Duodenal mucosa (tissue), 2 donors: Measurements from ENCODE around the gene NAA11.

Source experiments
- H3K27ac ChIP-seq: one replicate; pipeline ENCODE4 v1.7.0; 2013; ENCODE audit warnings: low read depth, low read length
- H3K27me3 ChIP-seq, 2 donors: one replicate each; pipeline ENCODE4 v1.7.0; 2013; ENCODE audit warnings: low read length in 2 of 2, control low read depth in 1 of 2; ENCODE audit not compliant: insufficient read depth in 2 of 2, control insufficient read depth in 1 of 2
- H3K36me3 ChIP-seq, 2 donors: one replicate each; pipeline ENCODE4 v1.7.0; 2013; ENCODE audit warnings: low read length in 2 of 2, control low read depth in 1 of 2; ENCODE audit not compliant: insufficient read depth in 2 of 2, control insufficient read depth in 1 of 2
- H3K4me1 ChIP-seq, 2 donors: one replicate each; pipeline ENCODE4 v1.7.0; 2013; ENCODE audit warnings: low read length in 2 of 2, control low read depth in 1 of 2; ENCODE audit not compliant: insufficient read depth in 2 of 2, control insufficient read depth in 1 of 2
- H3K4me3 ChIP-seq, 2 donors: one replicate each; pipeline ENCODE4 v1.7.0; 2013; ENCODE audit warnings: low read length in 2 of 2, low read depth in 1 of 2
- H3K9ac ChIP-seq, 2 donors: one replicate each; pipeline ENCODE4 v1.7.0; 2013; ENCODE audit warnings: low read length in 2 of 2, low read depth in 1 of 2
- H3K9me3 ChIP-seq, 2 donors: one replicate each; pipeline ENCODE4 v1.7.0; 2013; ENCODE audit warnings: low read length in 2 of 2, control low read depth in 1 of 2; ENCODE audit not compliant: control insufficient read depth in 1 of 2

NAA11 gene

DNA sequence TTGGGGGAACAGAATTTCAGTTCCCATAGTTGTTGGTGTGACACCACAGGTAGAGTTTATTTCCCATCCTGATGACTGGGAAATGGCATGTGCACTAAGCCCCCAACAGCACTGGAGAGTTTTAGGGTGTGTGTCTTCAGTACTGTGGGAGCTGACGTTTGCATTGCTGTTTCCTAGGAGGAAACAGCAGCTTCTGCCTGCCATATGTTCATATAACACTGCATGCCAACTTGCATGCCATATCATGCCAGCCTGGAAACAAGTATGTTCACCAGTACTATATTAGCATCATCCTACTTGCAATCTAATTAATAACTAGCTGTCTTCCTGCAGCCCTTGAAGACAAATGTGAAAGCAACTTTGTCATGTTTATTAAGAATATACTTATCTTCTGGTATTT lies 58.2 kb downstream of the NAA11 start:
- no peaks in the 10 kb centered on the region for H3K4me1 ChIP-seq
- H3K27ac ChIP-seq = no peak overlapping the region
- H3K9ac ChIP-seq = no peak overlapping the region
- no peaks in the 10 kb centered on the region for H3K36me3 ChIP-seq
- no peaks in the 10 kb centered on the region for H3K27me3 ChIP-seq
- H3K9me3 ChIP-seq = no peaks in the 10 kb centered on the region
- no peak overlapping the region for H3K4me3 ChIP-seq
